HUES64 (cell line): Measurements from ENCODE around the gene ZMYM2.

Source experiments
- H3K27ac ChIP-seq: 2 replicates; pipeline ENCODE4 v1.7.0; 2013; ENCODE audit warnings: low read depth, low read length, inconsistent platforms
- H3K27me3 ChIP-seq: 2 replicates; pipeline ENCODE4 v1.6.1; 2013; ENCODE audit warnings: mild to moderate bottlenecking, low read length; ENCODE audit not compliant: insufficient read depth
- H3K36me3 ChIP-seq: 2 replicates; pipeline ENCODE4 v1.6.1; 2013; ENCODE audit warnings: mild to moderate bottlenecking, low read length; ENCODE audit not compliant: insufficient read depth
- H3K4me1 ChIP-seq: 2 replicates; pipeline ENCODE4 v1.6.1; 2013; ENCODE audit warnings: mild to moderate bottlenecking, low read length, moderate library complexity; ENCODE audit not compliant: insufficient read depth
- H3K4me3 ChIP-seq: 2 replicates; pipeline ENCODE4 v1.5.1; 2013; ENCODE audit warnings: mild to moderate bottlenecking, low read length, moderate library complexity
- H3K9ac ChIP-seq: 2 replicates; pipeline ENCODE4 v1.6.1; 2013; ENCODE audit warnings: mild to moderate bottlenecking, low read depth, low read length
- H3K9me3 ChIP-seq: 2 replicates; pipeline ENCODE4 v1.6.1; 2013; ENCODE audit warnings: low read depth, low read length; ENCODE audit not compliant: insufficient read depth
- WGBS: fragments of 150-250, 120-280 bp; methylation state at CpG from one replicate; pipeline ENCODE4 v1.1.7; 2013; ENCODE audit warnings: missing lambda C conversion rate; 5-methylcytosine and 5-hydroxymethylcytosine counted together

ZMYM2 gene

GRCh38 chr13:20109037-20109436 lies 150.5 kb downstream of the ZMYM2 start:
- no peak overlapping the region for H3K9ac ChIP-seq
- H3K4me1 ChIP-seq = peaks cover 12% of the 10 kb centered on the region
- H3K27ac ChIP-seq = no peak overlapping the region
- H3K4me3 ChIP-seq = no peak overlapping the region
- 96% methylated on average over 2 of the region's 2 CpGs for WGBS
- no peaks in the 10 kb centered on the region for H3K9me3 ChIP-seq
- H3K27me3 ChIP-seq = no peaks in the 10 kb centered on the region
- H3K36me3 ChIP-seq = no peaks in the 10 kb centered on the region

DNA sequence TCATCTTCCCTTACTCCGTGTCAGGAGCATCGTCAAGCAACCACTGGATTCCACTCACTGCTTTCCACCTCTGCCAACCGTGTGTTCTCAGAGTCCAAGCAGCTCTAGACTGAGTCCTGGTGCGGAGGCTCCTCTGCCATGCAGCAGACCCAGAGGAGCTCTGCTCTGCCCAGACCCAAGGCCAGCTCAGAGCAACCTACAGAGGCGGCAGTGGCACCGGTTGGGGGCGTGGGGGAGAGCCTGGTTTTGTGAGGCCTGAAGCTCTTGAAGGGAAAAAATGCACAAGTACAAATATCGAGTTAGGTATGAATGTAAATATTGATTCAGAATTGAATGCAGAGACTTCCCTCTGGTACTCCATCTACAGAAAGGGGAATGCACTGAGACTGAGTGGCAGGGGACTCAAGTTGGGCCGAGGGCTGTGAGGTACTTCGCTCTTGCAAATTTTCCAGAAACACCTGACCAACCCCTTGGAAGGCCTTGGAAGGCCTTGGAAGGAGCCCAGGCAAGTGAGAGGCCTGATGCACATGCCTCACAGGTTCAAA lies 155.6 kb downstream of the ZMYM2 start:
- no peak overlapping the region for H3K9ac ChIP-seq
- WGBS = 92% methylated on average over 10 of the region's 10 CpGs
- H3K9me3 ChIP-seq = no peaks in the 10 kb centered on the region
- peaks cover 6% of the 10 kb centered on the region; the same call in 1 of the 2 replicates for H3K27me3 ChIP-seq
- H3K4me1 ChIP-seq = no peaks in the 10 kb centered on the region
- H3K27ac ChIP-seq = no peak overlapping the region
- no peak overlapping the region for H3K4me3 ChIP-seq
- no peaks in the 10 kb centered on the region for H3K36me3 ChIP-seq

DNA sequence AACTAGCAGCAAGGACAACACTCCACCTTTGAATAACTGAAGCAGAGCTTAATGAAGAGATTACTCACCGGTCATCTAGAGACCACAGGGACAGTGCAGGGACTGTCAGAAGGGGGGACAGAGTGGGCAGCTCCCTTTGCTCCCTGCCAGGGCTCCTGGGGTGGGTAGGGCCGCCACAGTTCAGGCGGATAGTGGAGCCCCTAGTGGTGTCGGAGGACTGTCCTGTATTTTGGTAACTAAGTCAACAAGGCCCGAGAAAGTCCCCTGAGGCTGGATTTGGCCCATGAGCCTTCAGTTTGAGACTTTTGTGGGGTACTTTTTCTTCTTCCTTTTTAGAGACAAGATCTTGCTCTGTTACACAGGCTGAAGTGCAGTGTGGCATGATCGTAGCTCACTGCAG lies 157.7 kb downstream of the ZMYM2 start:
- H3K36me3 ChIP-seq = no peaks in the 10 kb centered on the region
- WGBS = 86% methylated on average over 6 of the region's 6 CpGs
- H3K4me3 ChIP-seq = no peak overlapping the region
- H3K27me3 ChIP-seq = peaks cover 6% of the 10 kb centered on the region; the same call in 1 of the 2 replicates
- no peak overlapping the region for H3K27ac ChIP-seq
- no peak overlapping the region for H3K9ac ChIP-seq
- H3K4me1 ChIP-seq = no peaks in the 10 kb centered on the region
- no peaks in the 10 kb centered on the region for H3K9me3 ChIP-seq

DNA sequence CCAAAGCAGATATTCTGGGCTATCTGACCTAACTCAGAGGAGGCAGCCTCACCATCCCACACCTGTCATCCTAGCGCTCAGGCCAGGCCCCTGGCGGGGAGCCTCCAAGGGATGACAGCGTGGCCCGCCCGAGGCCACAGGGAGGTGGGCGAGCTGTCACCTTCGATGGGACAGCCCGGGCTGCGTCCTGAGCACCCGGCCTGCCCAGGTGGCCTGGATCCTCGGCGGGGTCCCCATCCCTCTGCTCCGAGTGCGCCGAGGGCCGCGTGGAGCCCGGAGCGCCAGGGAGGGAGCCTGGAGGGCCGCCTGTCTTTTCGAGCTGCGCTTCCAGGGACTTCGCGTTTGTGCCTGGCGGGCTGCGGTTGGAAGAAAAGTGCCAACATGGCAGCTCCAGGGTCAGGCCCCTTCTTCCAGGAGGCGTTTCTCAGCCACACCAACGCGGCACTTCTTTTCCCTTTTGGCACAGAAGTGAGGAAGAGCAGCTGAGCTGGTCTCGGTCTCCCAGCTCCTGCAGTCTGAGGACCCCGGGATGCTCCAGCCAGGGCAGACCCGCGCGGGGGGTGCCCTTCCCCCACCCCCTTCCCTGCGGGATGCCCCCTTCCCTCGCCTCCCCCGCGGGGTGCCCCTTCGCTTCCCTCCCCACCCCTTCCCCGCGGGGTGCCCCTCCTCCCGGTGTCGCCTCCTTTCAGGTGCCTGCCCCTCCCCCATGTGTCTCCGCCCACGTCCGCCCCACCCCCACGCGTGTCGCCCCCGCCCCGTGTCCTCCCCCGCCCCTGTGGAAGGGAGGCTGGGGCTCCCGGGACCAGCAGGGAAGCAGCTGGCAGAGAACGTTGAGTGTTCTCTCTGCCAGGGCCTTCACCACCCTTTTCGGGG lies 160.0 kb downstream of the ZMYM2 start:
- 2% methylated on average over 41 of the region's 55 CpGs for WGBS
- peak overlapping the region; percentile 35; the same call in 1 of the 2 replicates for H3K27ac ChIP-seq

DNA sequence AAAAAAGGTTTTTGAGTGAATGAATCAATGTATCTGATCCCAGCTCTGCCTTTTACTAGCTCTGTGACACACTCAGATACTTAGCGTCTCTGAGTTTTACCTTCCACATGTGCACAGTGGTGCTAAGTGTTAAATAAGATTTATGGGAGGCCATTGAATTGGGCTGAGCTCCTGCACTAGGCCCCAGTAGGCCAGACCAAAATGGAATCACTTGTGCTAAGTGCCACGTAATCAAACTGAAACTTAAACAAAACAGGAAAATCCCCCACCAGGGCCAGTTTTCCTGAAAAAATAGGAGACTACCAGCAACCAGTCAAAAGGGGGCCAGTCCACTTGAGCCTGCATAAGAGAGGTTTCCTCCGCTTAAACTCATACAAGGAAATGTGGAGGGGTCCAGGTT lies 161.4 kb downstream of the ZMYM2 start:
- H3K9ac ChIP-seq = no peak overlapping the region

More for the DNA sequence above, 160.0 kb downstream of the ZMYM2 start:
- no peaks in the 10 kb centered on the region for H3K36me3 ChIP-seq
- H3K27me3 ChIP-seq = peaks cover 6% of the 10 kb centered on the region; the same call in 1 of the 2 replicates
- H3K4me1 ChIP-seq = no peaks in the 10 kb centered on the region
- peak overlapping the region; percentile 64 for H3K4me3 ChIP-seq
- H3K9me3 ChIP-seq = no peaks in the 10 kb centered on the region
- peak overlapping the region; percentile 17; the same call in 1 of the 2 replicates for H3K9ac ChIP-seq

GRCh38 chr13:20121159-20121525 lies 162.6 kb downstream of the ZMYM2 start:
- Histone ChIP-seq H3K9ac (no peak overlapping the region), H3K27me3 (peaks cover 15% of the 10 kb centered on the region; the same call in 1 of the 2 replicates), H3K4me3 (no peak overlapping the region), H3K27ac (no peak overlapping the region), H3K9me3 (no peaks in the 10 kb centered on the region), H3K4me1 (no peaks in the 10 kb centered on the region), H3K36me3 (no peaks in the 10 kb centered on the region)
- 75% methylated on average over 6 of the region's 7 CpGs for WGBS

More for the DNA sequence above, 161.4 kb downstream of the ZMYM2 start:
- Histone ChIP-seq H3K4me1 (no peaks in the 10 kb centered on the region), H3K27ac (no peak overlapping the region), H3K4me3 (no peak overlapping the region), H3K36me3 (no peaks in the 10 kb centered on the region), H3K27me3 (peaks cover 7% of the 10 kb centered on the region; the same call in 1 of the 2 replicates), H3K9me3 (no peaks in the 10 kb centered on the region)
- WGBS = 94% methylated on average over 2 of the region's 3 CpGs

DNA sequence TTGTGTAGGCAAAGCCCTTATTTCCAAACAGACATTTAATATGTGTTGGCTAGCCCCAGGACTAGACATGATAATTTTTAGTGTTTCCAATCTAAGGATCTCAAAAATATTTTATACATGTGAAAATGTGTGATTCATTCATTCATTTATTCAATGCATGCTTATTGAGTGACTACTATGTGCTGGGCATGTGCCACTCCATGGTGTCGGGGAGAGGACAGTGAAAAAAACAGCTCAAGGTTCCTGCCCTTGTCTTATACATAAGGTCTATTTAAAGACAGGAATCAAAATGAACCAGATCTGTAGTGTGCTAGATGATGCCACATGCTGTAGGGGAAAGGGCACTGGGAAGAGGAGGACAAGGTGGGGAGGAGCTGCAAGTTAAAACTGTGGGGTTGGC lies 165.8 kb downstream of the ZMYM2 start:
- H3K9ac ChIP-seq = no peak overlapping the region
- 89% methylated on average over 1 of the region's 1 CpG for WGBS
- H3K27me3 ChIP-seq = peaks cover 30% of the 10 kb centered on the region
- no peaks in the 10 kb centered on the region for H3K9me3 ChIP-seq
- H3K27ac ChIP-seq = no peak overlapping the region
- no peaks in the 10 kb centered on the region for H3K4me1 ChIP-seq
- H3K36me3 ChIP-seq = no peaks in the 10 kb centered on the region
- H3K4me3 ChIP-seq = no peak overlapping the region

DNA sequence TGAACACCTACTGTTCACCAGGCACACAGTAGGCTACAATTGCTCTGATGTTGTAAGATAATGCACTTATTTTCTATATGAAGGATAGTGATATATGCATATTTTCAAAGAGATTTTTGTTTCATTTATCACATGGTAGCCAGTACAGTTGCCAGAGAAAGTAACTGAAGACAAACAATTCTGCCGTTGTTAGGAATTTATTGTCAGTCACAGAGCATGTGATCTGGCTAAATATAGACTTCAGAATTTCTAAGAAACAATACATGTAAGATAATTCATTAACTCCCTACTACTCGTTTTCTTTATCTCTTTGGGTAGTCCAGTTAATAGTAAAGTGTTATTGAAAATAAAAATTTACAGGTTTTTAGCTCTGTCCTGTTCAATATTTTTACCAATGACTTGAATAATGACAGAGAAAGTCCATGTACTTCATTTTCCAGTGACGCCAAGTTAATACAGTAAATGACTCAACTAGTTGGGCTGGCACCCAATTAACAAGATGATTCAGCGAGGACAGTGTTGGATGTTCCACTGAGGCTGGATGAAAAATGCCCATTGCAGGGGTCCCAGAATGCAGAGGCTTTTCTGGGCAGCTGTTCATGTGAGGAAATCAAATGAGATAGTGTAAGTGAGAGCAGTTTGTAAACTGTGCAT lies 166.7 kb downstream of the ZMYM2 start:
- Histone ChIP-seq H3K27me3 (peaks cover 39% of the 10 kb centered on the region), H3K9me3 (no peaks in the 10 kb centered on the region), H3K27ac (no peak overlapping the region), H3K36me3 (no peaks in the 10 kb centered on the region), H3K4me3 (no peak overlapping the region), H3K4me1 (no peaks in the 10 kb centered on the region), H3K9ac (no peak overlapping the region)
- 89% methylated on average over 3 of the region's 4 CpGs for WGBS

- Histone ChIP-seq H3K27me3 (peaks cover 44% of the 10 kb centered on the region), H3K4me3 (no peak overlapping the region), H3K4me1 (no peaks in the 10 kb centered on the region), H3K36me3 (no peaks in the 10 kb centered on the region), H3K27ac (no peak overlapping the region), H3K9ac (no peak overlapping the region), H3K9me3 (no peaks in the 10 kb centered on the region)
- WGBS = 78% methylated on average over 4 of the region's 4 CpGs
Measured at GRCh38 chr13:20125783-20126165, 167.2 kb downstream of the ZMYM2 start.

DNA sequence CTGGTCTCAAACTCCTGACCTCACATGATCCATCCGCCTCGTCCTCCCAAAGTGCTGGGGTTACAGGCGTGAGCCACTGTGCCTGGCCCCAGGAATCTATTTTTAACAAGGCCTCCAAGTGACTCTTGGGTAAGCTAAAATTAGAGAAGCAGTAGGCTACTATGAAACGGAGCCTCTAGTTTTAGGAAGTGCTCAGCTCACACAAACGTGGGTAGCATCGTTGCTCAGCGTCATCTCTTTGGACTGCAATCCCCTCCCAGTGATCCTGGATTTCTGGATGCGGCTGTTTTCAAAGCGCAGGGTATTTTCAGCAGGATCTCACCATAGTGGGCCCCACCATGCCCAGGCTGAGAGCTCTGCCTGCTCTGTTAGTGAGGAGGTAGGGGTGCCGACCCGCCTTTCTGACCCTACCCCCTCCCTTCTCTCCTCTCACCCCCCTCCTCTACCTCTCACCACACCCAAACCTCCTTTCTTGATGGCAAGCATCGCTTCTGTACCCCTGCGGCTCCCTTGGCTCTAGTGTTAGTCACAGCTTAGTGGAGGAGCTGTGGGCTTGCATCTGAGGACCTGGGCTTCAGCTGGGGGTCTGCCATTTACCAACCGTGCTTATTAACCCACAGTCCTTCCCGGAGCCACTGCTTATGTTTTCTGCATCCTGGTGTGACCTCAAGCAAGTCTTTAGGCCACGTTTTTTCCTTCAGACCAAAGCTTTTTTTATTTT lies 168.2 kb downstream of the ZMYM2 start:
- WGBS = 82% methylated on average over 16 of the region's 16 CpGs
- Histone ChIP-seq H3K27ac (no peak overlapping the region), H3K4me1 (no peaks in the 10 kb centered on the region), H3K9me3 (no peaks in the 10 kb centered on the region), H3K27me3 (peaks cover 53% of the 10 kb centered on the region), H3K9ac (no peak overlapping the region), H3K4me3 (no peak overlapping the region), H3K36me3 (no peaks in the 10 kb centered on the region)

GRCh38 chr13:20127262-20127561 lies 168.7 kb downstream of the ZMYM2 start:
- H3K9ac ChIP-seq = no peak overlapping the region
- no peak overlapping the region for H3K27ac ChIP-seq
- no peaks in the 10 kb centered on the region for H3K4me1 ChIP-seq
- WGBS = 52% methylated on average over 6 of the region's 6 CpGs
- no peaks in the 10 kb centered on the region for H3K36me3 ChIP-seq
- H3K27me3 ChIP-seq = peaks cover 56% of the 10 kb centered on the region
- peak overlapping the region; percentile 70 for H3K4me3 ChIP-seq
- H3K9me3 ChIP-seq = no peaks in the 10 kb centered on the region
